ENCODE measurements around the gene UBE2E3.

Gene UBE2E3

GRCh38 chr2:181076658-181077057, 96.3 kb downstream of the UBE2E3 start:
- no peak overlapping the region for H2AK5ac ChIP-seq (ENCODE audit: low read length)
- H2BK5ac ChIP-seq (ENCODE audit: low read depth, low read length, poor library complexity): no peak overlapping the region
- no peak overlapping the region for H4K12ac ChIP-seq (ENCODE audit: low read depth, low read length)
- no peaks in the 10 kb centered on the region for H3K79me2 ChIP-seq (ENCODE audit: control insufficient read depth, insufficient read depth, low read length, poor library complexity)
- no peaks in the 10 kb centered on the region for H3K79me1 ChIP-seq (ENCODE audit: low read length)
- H3K27ac ChIP-seq (ENCODE audit: low read depth, low read length): no peak overlapping the region
- H3K4me3 ChIP-seq (ENCODE audit: low read depth, low read length): no peak overlapping the region
- no peak overlapping the region for H2BK120ac ChIP-seq (ENCODE audit: insufficient read depth, low read length, poor library complexity)
- no peaks in the 10 kb centered on the region for H3K4me1 ChIP-seq (ENCODE audit: control insufficient read depth in 1 of 2, insufficient read depth in 2 of 2, low read length in 2 of 2)
- WGBS (ENCODE audit: extremely low coverage, insufficient coverage, insufficient read length): no CpG with 5 or more reads among the region's 1 CpG
- no peak overlapping the region for H4K91ac ChIP-seq (ENCODE audit: low read depth, low read length)
- H3K9ac ChIP-seq (ENCODE audit: low read length): no peak overlapping the region
- peaks cover 0 to 2% of the 10 kb centered on the region in 2 experiments for H3K36me3 ChIP-seq (ENCODE audit: control insufficient read depth in 1 of 2, insufficient read depth in 2 of 2, low read length in 2 of 2)
- no peaks in the 10 kb centered on the region for H3K9me3 ChIP-seq (ENCODE audit: insufficient read depth, low read depth, low read length)
- no peaks in the 10 kb centered on the region for H3K27me3 ChIP-seq (ENCODE audit: insufficient read depth, low read length)
- H3K23ac ChIP-seq (ENCODE audit: low read length): no peak overlapping the region
- no peak overlapping the region for H3K14ac ChIP-seq (ENCODE audit: low read length)
- H3K18ac ChIP-seq (ENCODE audit: low read length): no peak overlapping the region
- H3K4ac ChIP-seq (ENCODE audit: low read depth, low read length): no peak overlapping the region
- H4K8ac ChIP-seq (ENCODE audit: low read depth, low read length): no peak overlapping the region
- H2AFZ ChIP-seq (ENCODE audit: insufficient read depth, low read length, poor library complexity): no peak overlapping the region
- no peak overlapping the region for H2BK12ac ChIP-seq (ENCODE audit: low read length)
- DNase-seq: no peak
- no peak overlapping the region for H3K4me2 ChIP-seq (ENCODE audit: low read length)

GRCh38 chr2:181077128-181077709, 96.8 kb downstream of the UBE2E3 start:
- no CpG with 5 or more reads among the region's 4 CpGs for WGBS (ENCODE audit: extremely low coverage, insufficient coverage, insufficient read length)
- no peak overlapping the region for H3K14ac ChIP-seq (ENCODE audit: low read length)
- no peak overlapping the region for H4K8ac ChIP-seq (ENCODE audit: low read depth, low read length)
- H2AK5ac ChIP-seq (ENCODE audit: low read length): no peak overlapping the region
- no peak overlapping the region for H2BK12ac ChIP-seq (ENCODE audit: low read length)
- H2BK5ac ChIP-seq (ENCODE audit: low read depth, low read length, poor library complexity): no peak overlapping the region
- no peak overlapping the region for H4K12ac ChIP-seq (ENCODE audit: low read depth, low read length)
- no peaks in the 10 kb centered on the region for H3K79me1 ChIP-seq (ENCODE audit: low read length)
- DNase-seq: peak; percentile 3 to 68
- no peaks in the 10 kb centered on the region for H3K79me2 ChIP-seq (ENCODE audit: control insufficient read depth, insufficient read depth, low read length, poor library complexity)
- no peak overlapping the region for H3K4ac ChIP-seq (ENCODE audit: low read depth, low read length)
- H3K4me2 ChIP-seq (ENCODE audit: low read length): no peak overlapping the region
- H3K36me3 ChIP-seq (ENCODE audit: control insufficient read depth in 1 of 2, insufficient read depth in 2 of 2, low read length in 2 of 2): peaks cover 0 to 2% of the 10 kb centered on the region in 2 experiments
- H3K9me3 ChIP-seq (ENCODE audit: insufficient read depth, low read depth, low read length): no peaks in the 10 kb centered on the region
- H3K4me1 ChIP-seq (ENCODE audit: control insufficient read depth in 1 of 2, insufficient read depth in 2 of 2, low read length in 2 of 2): no peaks in the 10 kb centered on the region
- no peak overlapping the region for H2AFZ ChIP-seq (ENCODE audit: insufficient read depth, low read length, poor library complexity)
- H2BK120ac ChIP-seq (ENCODE audit: insufficient read depth, low read length, poor library complexity): no peak overlapping the region
- H3K9ac ChIP-seq (ENCODE audit: low read length): no peak overlapping the region
- no peak overlapping the region for H3K23ac ChIP-seq (ENCODE audit: low read length)
- no peak overlapping the region for H3K18ac ChIP-seq (ENCODE audit: low read length)
- H3K27me3 ChIP-seq (ENCODE audit: insufficient read depth, low read length): no peaks in the 10 kb centered on the region
- no peak overlapping the region for H3K27ac ChIP-seq (ENCODE audit: low read depth, low read length)
- no peak overlapping the region for H4K91ac ChIP-seq (ENCODE audit: low read depth, low read length)
- no peak overlapping the region for H3K4me3 ChIP-seq (ENCODE audit: low read depth, low read length)

- H3K4ac ChIP-seq (ENCODE audit: low read depth, low read length): no peak overlapping the region
- H3K36me3 ChIP-seq (ENCODE audit: control insufficient read depth in 1 of 2, insufficient read depth in 2 of 2, low read length in 2 of 2): no peaks in the 10 kb centered on the region
- H3K27me3 ChIP-seq (ENCODE audit: insufficient read depth, low read length): no peaks in the 10 kb centered on the region
- H4K91ac ChIP-seq (ENCODE audit: low read depth, low read length): no peak overlapping the region
- H3K79me2 ChIP-seq (ENCODE audit: control insufficient read depth, insufficient read depth, low read length, poor library complexity): no peaks in the 10 kb centered on the region
- H3K14ac ChIP-seq (ENCODE audit: low read length): no peak overlapping the region
- no peak overlapping the region for H3K23ac ChIP-seq (ENCODE audit: low read length)
- H2AFZ ChIP-seq (ENCODE audit: insufficient read depth, low read length, poor library complexity): no peak overlapping the region
- no peak overlapping the region for H4K8ac ChIP-seq (ENCODE audit: low read depth, low read length)
- no peaks in the 10 kb centered on the region for H3K79me1 ChIP-seq (ENCODE audit: low read length)
- H2BK12ac ChIP-seq (ENCODE audit: low read length): no peak overlapping the region
- no peak overlapping the region for H2AK5ac ChIP-seq (ENCODE audit: low read length)
- DNase-seq: no peak
- H3K4me1 ChIP-seq (ENCODE audit: control insufficient read depth in 1 of 2, insufficient read depth in 2 of 2, low read length in 2 of 2): no peaks in the 10 kb centered on the region
- H3K27ac ChIP-seq (ENCODE audit: low read depth, low read length): no peak overlapping the region
- no peak overlapping the region for H3K4me2 ChIP-seq (ENCODE audit: low read length)
- no peak overlapping the region for H3K9ac ChIP-seq (ENCODE audit: low read length)
- H3K4me3 ChIP-seq (ENCODE audit: low read depth, low read length): no peak overlapping the region
- no CpG with 5 or more reads among the region's 2 CpGs for WGBS (ENCODE audit: extremely low coverage, insufficient coverage, insufficient read length)
- H2BK120ac ChIP-seq (ENCODE audit: insufficient read depth, low read length, poor library complexity): no peak overlapping the region
- no peak overlapping the region for H4K12ac ChIP-seq (ENCODE audit: low read depth, low read length)
- no peaks in the 10 kb centered on the region for H3K9me3 ChIP-seq (ENCODE audit: insufficient read depth, low read depth, low read length)
- H3K18ac ChIP-seq (ENCODE audit: low read length): no peak overlapping the region
- H2BK5ac ChIP-seq (ENCODE audit: low read depth, low read length, poor library complexity): no peak overlapping the region
These were observed 102.7 kb downstream of the UBE2E3 start for GRCh38 chr2:181083140-181083539.

GRCh38 chr2:181085734-181086133, 105.3 kb downstream of the UBE2E3 start:
- H4K91ac ChIP-seq (ENCODE audit: low read depth, low read length): no peak overlapping the region

More at GRCh38 chr2:181085734-181086133, 105.3 kb downstream of the UBE2E3 start:
- no peak overlapping the region for H4K8ac ChIP-seq (ENCODE audit: low read depth, low read length)
- no peaks in the 10 kb centered on the region for H3K79me1 ChIP-seq (ENCODE audit: low read length)
- no peak overlapping the region for H3K27ac ChIP-seq (ENCODE audit: low read depth, low read length)
- no peak overlapping the region for H4K12ac ChIP-seq (ENCODE audit: low read depth, low read length)
- H3K36me3 ChIP-seq (ENCODE audit: control insufficient read depth in 1 of 2, insufficient read depth in 2 of 2, low read length in 2 of 2): no peaks in the 10 kb centered on the region
- H3K9ac ChIP-seq (ENCODE audit: low read length): no peak overlapping the region
- no peaks in the 10 kb centered on the region for H3K9me3 ChIP-seq (ENCODE audit: insufficient read depth, low read depth, low read length)
- no peak overlapping the region for H3K4me3 ChIP-seq (ENCODE audit: low read depth, low read length)
- H3K4me2 ChIP-seq (ENCODE audit: low read length): no peak overlapping the region
- H3K23ac ChIP-seq (ENCODE audit: low read length): no peak overlapping the region
- no CpG with 5 or more reads among the region's 1 CpG for WGBS (ENCODE audit: extremely low coverage, insufficient coverage, insufficient read length)
- no peak overlapping the region for H3K14ac ChIP-seq (ENCODE audit: low read length)
- H2BK120ac ChIP-seq (ENCODE audit: insufficient read depth, low read length, poor library complexity): no peak overlapping the region
- H3K4ac ChIP-seq (ENCODE audit: low read depth, low read length): no peak overlapping the region
- H3K18ac ChIP-seq (ENCODE audit: low read length): no peak overlapping the region
- no peaks in the 10 kb centered on the region for H3K27me3 ChIP-seq (ENCODE audit: insufficient read depth, low read length)
- no peaks in the 10 kb centered on the region for H3K4me1 ChIP-seq (ENCODE audit: control insufficient read depth in 1 of 2, insufficient read depth in 2 of 2, low read length in 2 of 2)
- H2BK5ac ChIP-seq (ENCODE audit: low read depth, low read length, poor library complexity): no peak overlapping the region
- H2AFZ ChIP-seq (ENCODE audit: insufficient read depth, low read length, poor library complexity): no peak overlapping the region
- H3K79me2 ChIP-seq (ENCODE audit: control insufficient read depth, insufficient read depth, low read length, poor library complexity): no peaks in the 10 kb centered on the region
- H2AK5ac ChIP-seq (ENCODE audit: low read length): no peak overlapping the region
- no peak for DNase-seq
- no peak overlapping the region for H2BK12ac ChIP-seq (ENCODE audit: low read length)
